Renal cortical epithelial cell (primary cell): ENCODE measurements around the gene SNX14. TPM values are rescaled to one million over a fixed set of nuclear protein-coding genes. Genes with fewer than 3 reads are reported as not detected.
A peak's percentile ranks its signal among the peaks of the same experiment; 100 is the strongest.

Experiments
- DNase-seq: peaks from one replicate; pipeline ENCODE4 v3.0.0-alpha.2; 2011; ENCODE audit warnings: low read depth
- total RNA-seq: library from RNA; depleted of rRNA; stranded (reverse); fragments of >200 nt; gene quantifications from 2 replicates; pipeline ENCODE4 v1.2.3, GENCODE V29; 2014

SNX14 gene
- total RNA-seq, 1 donor from 2014 or later = 179 TPM

- DNase-seq = no peak
Observed at GRCh38 chr6:85506441-85507093, 87.1 kb downstream of the SNX14 start.

- peak; percentile 93 for DNase-seq
Observed at GRCh38 chr6:85498596-85499258, 94.9 kb downstream of the SNX14 start.

- no peak for DNase-seq
Observed at GRCh38 chr6:85496856-85497255, 96.8 kb downstream of the SNX14 start.

- DNase-seq = no peak
Observed at GRCh38 chr6:85496009-85496579, 97.6 kb downstream of the SNX14 start.

- DNase-seq = peak; percentile 38
Observed at GRCh38 chr6:85494547-85495536, 98.8 kb downstream of the SNX14 start.

GRCh38 chr6:85493389-85493788 lies 100.3 kb downstream of the SNX14 start:
- DNase-seq = no peak

- peak; percentile 47 for DNase-seq
Observed at GRCh38 chr6:85490516-85491248, 103.0 kb downstream of the SNX14 start.

- DNase-seq = no peak
Observed at GRCh38 chr6:85484948-85485347, 108.7 kb downstream of the SNX14 start.

GRCh38 chr6:85483846-85484245 lies 109.8 kb downstream of the SNX14 start:
- no peak for DNase-seq

- peak; percentile 41 for DNase-seq
Observed at GRCh38 chr6:85482905-85483700, 110.6 kb downstream of the SNX14 start.

GRCh38 chr6:85482206-85482904 lies 111.3 kb downstream of the SNX14 start:
- DNase-seq = no peak

- no peak for DNase-seq
Observed at GRCh38 chr6:85479208-85479607, 114.5 kb downstream of the SNX14 start.

GRCh38 chr6:85476532-85476931 lies 117.1 kb downstream of the SNX14 start:
- DNase-seq = no peak

GRCh38 chr6:85473748-85474147 lies 119.9 kb downstream of the SNX14 start:
- DNase-seq = peak; percentile 75

GRCh38 chr6:85472744-85473143 lies 120.9 kb downstream of the SNX14 start:
- no peak for DNase-seq

- DNase-seq = no peak
Observed at GRCh38 chr6:85470023-85470410, 123.6 kb downstream of the SNX14 start.

- DNase-seq = peak; percentile 51
Observed at GRCh38 chr6:85469276-85470022, 124.2 kb downstream of the SNX14 start.

- peak; percentile 75 for DNase-seq
Observed at GRCh38 chr6:85468326-85468725, 125.3 kb downstream of the SNX14 start.

- no peak for DNase-seq
Observed at GRCh38 chr6:85465762-85466161, 127.9 kb downstream of the SNX14 start.
